MM.1S (cell line): ENCODE data around the gene MYO1F.

Experiments used
- EZH2 ChIP-seq: fragments of 300-600 bp; sonication (generic); optimal IDR thresholded peaks from 2 replicates; pipeline ENCODE3; 2017; ENCODE audit warnings: low read depth, mild to moderate bottlenecking, antibody characterized with exemption, low read length, mixed read lengths
- TF ChIP-seq, protein P1 (sequence below): fragments of 300-600 bp; sonication (generic); IDR thresholded peaks from 2 replicates; pipeline ENCODE4 v1.5.1; 2016; ENCODE audit warnings: antibody characterized with exemption, low read length, mixed read lengths

DNA sequence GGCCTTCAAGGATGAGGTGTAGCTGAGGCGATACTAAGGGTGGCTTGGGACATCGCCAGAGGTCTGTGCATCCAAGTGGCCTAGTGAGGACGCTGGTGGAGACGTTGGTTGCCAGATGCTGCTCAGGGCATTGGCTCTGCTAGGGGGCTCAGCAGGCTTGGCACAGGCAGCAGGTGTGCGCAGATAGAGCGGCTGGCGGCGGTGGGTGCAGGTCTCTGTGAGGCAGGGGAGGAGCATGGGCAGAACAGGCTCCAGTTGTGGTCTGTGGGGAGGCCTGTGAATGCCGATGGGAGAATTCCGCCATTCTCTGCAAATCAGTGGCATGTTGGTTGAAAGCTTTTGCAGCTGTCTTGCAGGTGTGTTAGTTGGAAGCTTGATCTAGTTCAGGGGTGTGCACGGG lies 96.0 kb downstream of the MYO1F start:
- no peak for TF ChIP-seq EZH2
- TF ChIP-seq, protein P1, sequence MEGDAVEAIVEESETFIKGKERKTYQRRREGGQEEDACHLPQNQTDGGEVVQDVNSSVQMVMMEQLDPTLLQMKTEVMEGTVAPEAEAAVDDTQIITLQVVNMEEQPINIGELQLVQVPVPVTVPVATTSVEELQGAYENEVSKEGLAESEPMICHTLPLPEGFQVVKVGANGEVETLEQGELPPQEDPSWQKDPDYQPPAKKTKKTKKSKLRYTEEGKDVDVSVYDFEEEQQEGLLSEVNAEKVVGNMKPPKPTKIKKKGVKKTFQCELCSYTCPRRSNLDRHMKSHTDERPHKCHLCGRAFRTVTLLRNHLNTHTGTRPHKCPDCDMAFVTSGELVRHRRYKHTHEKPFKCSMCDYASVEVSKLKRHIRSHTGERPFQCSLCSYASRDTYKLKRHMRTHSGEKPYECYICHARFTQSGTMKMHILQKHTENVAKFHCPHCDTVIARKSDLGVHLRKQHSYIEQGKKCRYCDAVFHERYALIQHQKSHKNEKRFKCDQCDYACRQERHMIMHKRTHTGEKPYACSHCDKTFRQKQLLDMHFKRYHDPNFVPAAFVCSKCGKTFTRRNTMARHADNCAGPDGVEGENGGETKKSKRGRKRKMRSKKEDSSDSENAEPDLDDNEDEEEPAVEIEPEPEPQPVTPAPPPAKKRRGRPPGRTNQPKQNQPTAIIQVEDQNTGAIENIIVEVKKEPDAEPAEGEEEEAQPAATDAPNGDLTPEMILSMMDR = no peak
